GM23338 (cell line): ENCODE data around the gene CCR5.

ENCODE experiments used
- CREB1 ChIP-seq: fragments of 250-450 bp; sonication (Bioruptor Pico); IDR thresholded peaks from 2 replicates; pipeline ENCODE4 v1.5.0; 2020; ENCODE audit warnings: low read depth, mild to moderate bottlenecking, moderate library complexity
- CTCF ChIP-seq, 2 experiments: fragments of 200-600 bp in 1 of 2; sonication (generic) in 1 of 2; conservative IDR thresholded peaks; 2 replicates each; pipeline versions ENCODE4 v1.5.1 to v1.6.1; 2016 to 2017; ENCODE audit warnings: antibody characterized with exemption in 2 of 2, low read depth in 2 of 2, mild to moderate bottlenecking in 2 of 2, moderate library complexity in 1 of 2
- ETS1 ChIP-seq: IDR thresholded peaks from 2 replicates; pipeline ENCODE4 v1.6.1; 2016; ENCODE audit warnings: antibody characterized with exemption
- EZH2 ChIP-seq: fragments of 200-600 bp; sonication (generic); IDR thresholded peaks from one replicate; pipeline ENCODE4 v1.8.0; 2017; ENCODE audit warnings: antibody characterized with exemption, mild to moderate bottlenecking, low read depth; ENCODE audit not compliant: unreplicated experiment
- EZH2phosphoT487 ChIP-seq: fragments of 200-600 bp; sonication (generic); IDR thresholded peaks from one replicate; pipeline ENCODE4 v1.8.1; 2018; ENCODE audit warnings: antibody characterized with exemption; ENCODE audit not compliant: unreplicated experiment
- JUNB ChIP-seq: IDR thresholded peaks from one replicate; pipeline ENCODE4 v1.6.1; 2016; ENCODE audit warnings: antibody characterized with exemption; ENCODE audit not compliant: unreplicated experiment
- NANOG ChIP-seq: IDR thresholded peaks from 2 replicates; pipeline ENCODE4 v1.6.1; 2016; ENCODE audit warnings: antibody characterized with exemption, borderline replicate concordance
- POLR2AphosphoS5 ChIP-seq: IDR thresholded peaks from 2 replicates; pipeline ENCODE4 v1.6.1; 2016; ENCODE audit warnings: antibody characterized with exemption, low read depth
- REST ChIP-seq: IDR thresholded peaks from one replicate; pipeline ENCODE4 v1.6.1; 2018; ENCODE audit warnings: antibody characterized with exemption; ENCODE audit not compliant: unreplicated experiment
- STAT1 ChIP-seq: IDR thresholded peaks from one replicate; pipeline ENCODE4 v1.6.1; 2016; ENCODE audit warnings: antibody characterized with exemption; ENCODE audit not compliant: unreplicated experiment
- ZNF114 ChIP-seq: fragments of 250-450 bp; sonication (Bioruptor Pico); IDR thresholded peaks from 2 replicates; pipeline ENCODE4 v1.5.0; 2020; ENCODE audit warnings: mild to moderate bottlenecking, moderate library complexity
- ZNF462 ChIP-seq: fragments of 250-450 bp; sonication (Bioruptor Pico); IDR thresholded peaks from 2 replicates; pipeline ENCODE4 v1.5.0; 2020; ENCODE audit warnings: mild to moderate bottlenecking, moderate library complexity

GRCh38 chr3:46414739-46415138 lies 44.0 kb downstream of the CCR5 start:
- no peak for TF ChIP-seq EZH2
- no peak for TF ChIP-seq EZH2phosphoT487
- no peak for TF ChIP-seq CTCF (conservative IDR thresholded peaks at IDR 0.05; ENCODE audit: low read depth in 2 of 2)
- no peak for TF ChIP-seq ZNF114 (CRISPR knock-in tag)
- no peak for TF ChIP-seq POLR2AphosphoS5
- no peak for TF ChIP-seq REST
- TF ChIP-seq ZNF462 = no peak
- no peak for TF ChIP-seq ETS1
- TF ChIP-seq CREB1 (CRISPR knock-in tag) = no peak
- TF ChIP-seq STAT1 = no peak
- TF ChIP-seq NANOG = no peak
- TF ChIP-seq JUNB = no peak
